Stimulated activated naive B cell treated with anti-CD40 and anti-IgM and Interleukin-4, amounts not matched to agents 10 μg/mL and 1 μg/mL and 100 μg/mL, for 72 hours (primary cell): ENCODE data around the gene DAZAP1.
"Not testable (repeated sequence)": the region's sequence is repeated elsewhere in the genome, so short reads cannot be mapped to it uniquely, and the experiment has no call there.

Source experiments
- ATAC-seq, 2 donors: fragments of 150-1000 bp; cut with Tn5 transposase; replicated peaks; 2 replicates each; pipeline ENCODE4 v1.10.0; 2021; ENCODE audit warnings: moderate library complexity in 1 of 2
- DNase-seq: peaks from one replicate; pipeline ENCODE4 v3.0.0; 2021
- H3K27ac Mint-ChIP-seq: one replicate; pipeline ENCODE4 v1.8.0; 2022; ENCODE audit warnings: mild to moderate bottlenecking, mixed read lengths
- H3K27me3 Mint-ChIP-seq, 2 donors: one replicate each; pipeline ENCODE4 v1.8.0; 2022; ENCODE audit warnings: mixed read lengths in 2 of 2
- H3K36me3 Mint-ChIP-seq, 2 donors: one replicate each; pipeline ENCODE4 v1.8.0; 2022; ENCODE audit warnings: mixed read lengths in 2 of 2, mild to moderate bottlenecking in 1 of 2
- H3K4me1 Mint-ChIP-seq, 2 donors: one replicate each; pipeline ENCODE4 v1.8.0; 2022; ENCODE audit warnings: mixed read lengths in 2 of 2, mild to moderate bottlenecking in 1 of 2
- H3K4me3 Mint-ChIP-seq, 2 donors: one replicate each; pipeline ENCODE4 v1.8.0; 2022; ENCODE audit warnings: mild to moderate bottlenecking in 2 of 2, mixed read lengths in 2 of 2, moderate library complexity in 1 of 2
- H3K9me3 Mint-ChIP-seq, 2 donors: one replicate each; pipeline ENCODE4 v1.8.0; 2022; ENCODE audit warnings: mixed read lengths in 2 of 2, mild to moderate bottlenecking in 1 of 2

Gene DAZAP1

DNA sequence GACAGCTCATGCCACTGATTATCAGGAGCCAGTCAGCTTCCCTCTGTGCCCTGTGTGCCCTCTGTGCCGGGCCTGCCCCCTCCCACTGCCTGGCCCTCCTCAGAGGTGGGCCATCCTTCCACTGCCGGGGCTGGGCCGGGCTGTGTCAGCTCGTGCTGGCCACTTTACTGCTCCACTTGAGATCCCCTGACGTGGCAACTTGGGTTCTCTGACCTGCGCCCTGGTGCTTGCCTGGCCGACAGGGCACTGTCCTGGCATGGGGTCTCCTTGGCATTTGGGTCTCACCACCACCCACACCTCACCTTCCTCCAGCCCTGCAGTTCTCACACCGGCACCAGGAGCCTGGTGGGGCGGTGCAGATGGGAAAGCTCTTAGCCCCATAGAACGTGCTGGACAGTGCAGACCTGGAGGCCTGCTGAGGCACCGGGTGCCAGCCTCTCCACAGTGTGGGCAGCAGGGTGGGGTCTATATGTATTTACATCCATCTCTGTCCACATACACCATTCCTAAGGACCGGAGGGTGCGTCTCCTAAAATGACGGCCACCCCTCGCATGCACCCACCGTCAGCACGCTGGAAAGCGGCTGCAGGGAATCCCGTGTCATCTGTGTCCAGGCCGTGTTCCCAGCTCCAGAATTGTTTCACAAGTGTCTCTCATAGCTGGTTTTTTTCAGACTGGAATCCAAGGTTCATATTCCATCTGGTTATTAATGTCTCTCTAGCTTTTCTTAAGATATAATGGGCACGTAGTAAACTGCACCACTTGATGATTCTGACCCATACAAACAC lies 11.8 kb downstream of the DAZAP1 start:
- no peak for ATAC-seq
- no peaks in the 10 kb centered on the region for H3K27me3 Mint-ChIP-seq
- H3K27ac Mint-ChIP-seq: no peak overlapping the region
- no peak overlapping the region for H3K4me3 Mint-ChIP-seq
- H3K36me3 Mint-ChIP-seq: peaks cover 40 to 64% of the 10 kb centered on the region in 2 donors
- no peak for DNase-seq
- no peaks in the 10 kb centered on the region for H3K9me3 Mint-ChIP-seq
- H3K4me1 Mint-ChIP-seq: peaks cover 17 to 37% of the 10 kb centered on the region in 2 donors

DNA sequence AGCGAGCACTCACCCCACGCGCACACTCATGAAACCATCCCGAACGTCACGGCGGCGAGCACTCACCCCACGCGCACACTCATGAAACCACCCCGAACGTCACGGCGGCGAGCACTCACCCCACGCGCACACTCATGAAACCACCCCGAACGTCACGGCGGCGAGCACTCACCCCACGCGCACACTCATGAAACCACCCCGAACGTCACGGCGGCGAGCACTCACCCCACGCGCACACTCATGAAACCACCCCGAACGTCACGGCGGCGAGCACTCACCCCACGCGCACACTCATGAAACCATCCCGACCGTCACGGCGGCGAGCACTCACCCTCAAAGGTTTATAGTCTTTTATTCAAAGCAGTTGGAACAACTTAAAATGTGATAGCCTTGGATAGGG lies 12.7 kb downstream of the DAZAP1 start:
- H3K27ac Mint-ChIP-seq, H3K9me3 Mint-ChIP-seq, ATAC-seq, H3K4me3 Mint-ChIP-seq, DNase-seq, H3K27me3 Mint-ChIP-seq: not testable (repeated sequence)
- peaks cover 16 to 42% of the 10 kb centered on the region in 2 donors for H3K4me1 Mint-ChIP-seq
- peaks cover 43 to 72% of the 10 kb centered on the region in 2 donors for H3K36me3 Mint-ChIP-seq

DNA sequence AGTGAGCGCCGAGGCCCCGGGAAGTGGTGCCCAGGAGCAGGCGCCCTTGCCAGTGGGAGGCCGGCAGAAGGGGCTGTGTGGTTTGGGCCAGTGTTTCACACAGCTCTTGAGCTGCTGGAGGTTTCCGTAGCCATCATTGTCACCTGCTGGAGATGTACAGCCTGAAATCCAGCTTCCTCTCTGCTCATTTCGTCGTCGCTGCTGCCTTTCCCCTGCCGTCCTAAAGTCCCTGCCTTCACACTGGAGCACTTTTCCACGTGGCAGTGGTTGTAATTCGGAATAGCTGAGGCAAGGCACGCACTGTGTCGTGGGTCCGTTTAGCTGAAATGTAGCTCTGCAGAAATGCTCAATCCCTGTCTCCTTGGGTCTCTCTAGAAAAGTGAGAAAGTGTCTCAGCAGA lies 13.2 kb downstream of the DAZAP1 start:
- DNase-seq: no peak
- H3K36me3 Mint-ChIP-seq: peaks cover 46 to 71% of the 10 kb centered on the region in 2 donors
- no peaks in the 10 kb centered on the region for H3K27me3 Mint-ChIP-seq
- ATAC-seq: no peak
- H3K4me3 Mint-ChIP-seq: no peak overlapping the region
- H3K9me3 Mint-ChIP-seq: no peaks in the 10 kb centered on the region
- peaks cover 15 to 38% of the 10 kb centered on the region in 2 donors for H3K4me1 Mint-ChIP-seq
- no peak overlapping the region for H3K27ac Mint-ChIP-seq

DNA sequence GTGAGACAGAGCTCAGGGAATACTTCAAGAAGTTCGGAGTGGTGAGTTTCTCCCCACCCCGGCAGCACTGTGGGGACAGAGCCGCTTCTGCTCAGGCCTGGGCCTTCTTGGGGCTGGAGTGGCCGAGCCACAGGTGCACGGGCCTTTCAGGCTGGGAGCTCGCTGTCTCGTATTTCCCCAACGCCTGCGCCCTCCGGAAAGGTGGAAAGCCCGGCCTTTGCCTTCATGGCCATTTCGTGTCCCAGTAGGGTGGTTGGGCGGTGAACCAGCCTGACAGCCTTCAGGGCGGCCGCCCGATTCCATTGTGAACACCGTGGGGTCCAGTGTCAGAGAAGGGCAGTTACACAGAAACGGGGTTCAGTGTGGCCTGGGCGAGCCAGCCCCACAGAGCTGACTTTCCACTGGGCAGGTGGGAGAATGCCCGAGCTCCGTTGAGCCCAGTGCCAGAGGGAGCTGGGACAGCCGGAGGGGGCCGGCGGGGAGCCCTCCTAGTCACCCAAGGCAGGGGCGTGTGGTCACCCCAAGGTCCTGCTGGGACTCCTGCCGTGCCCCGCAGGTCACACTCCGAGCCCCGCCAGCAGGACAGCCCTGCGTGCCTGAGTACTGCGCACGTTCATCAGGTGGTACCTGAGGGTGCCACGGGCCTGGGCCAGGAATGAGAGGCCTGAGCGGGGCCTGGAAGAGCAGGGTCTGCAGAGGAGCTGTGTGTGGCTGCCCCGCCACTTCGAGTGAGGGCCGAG lies 14.0 kb downstream of the DAZAP1 start:
- Mint-ChIP-seq H3K9me3 (no peaks in the 10 kb centered on the region), H3K27me3 (no peaks in the 10 kb centered on the region), H3K27ac (no peak overlapping the region), H3K36me3 (peaks cover 45 to 69% of the 10 kb centered on the region in 2 donors), H3K4me1 (peaks cover 12 to 30% of the 10 kb centered on the region in 2 donors), H3K4me3 (no peak overlapping the region)
- no peak for ATAC-seq
- DNase-seq: no peak

DNA sequence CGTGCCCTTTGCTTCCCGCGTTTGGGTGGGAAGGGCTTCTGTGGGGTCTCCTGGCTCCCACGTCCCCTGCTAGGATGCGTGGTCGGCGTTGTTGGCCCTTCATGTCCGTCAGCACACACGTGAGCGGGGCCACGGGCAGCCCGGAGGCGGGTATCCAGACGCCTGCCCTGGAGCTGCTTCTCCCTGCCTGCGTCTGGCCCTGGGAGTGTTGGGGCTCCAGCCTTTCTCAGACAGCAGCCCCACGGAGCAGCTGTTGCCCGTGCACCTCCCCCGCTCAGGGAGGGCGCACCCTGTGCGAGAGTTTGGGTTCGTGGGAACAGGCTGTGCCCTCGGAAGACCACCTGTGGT lies 14.5 kb downstream of the DAZAP1 start:
- DNase-seq (no peak), ATAC-seq (no peak)
- Mint-ChIP-seq H3K27me3 (no peaks in the 10 kb centered on the region), H3K36me3 (peaks cover 42 to 67% of the 10 kb centered on the region in 2 donors), H3K9me3 (no peaks in the 10 kb centered on the region), H3K27ac (no peak overlapping the region), H3K4me3 (no peak overlapping the region), H3K4me1 (peaks cover 12 to 26% of the 10 kb centered on the region in 2 donors)

DNA sequence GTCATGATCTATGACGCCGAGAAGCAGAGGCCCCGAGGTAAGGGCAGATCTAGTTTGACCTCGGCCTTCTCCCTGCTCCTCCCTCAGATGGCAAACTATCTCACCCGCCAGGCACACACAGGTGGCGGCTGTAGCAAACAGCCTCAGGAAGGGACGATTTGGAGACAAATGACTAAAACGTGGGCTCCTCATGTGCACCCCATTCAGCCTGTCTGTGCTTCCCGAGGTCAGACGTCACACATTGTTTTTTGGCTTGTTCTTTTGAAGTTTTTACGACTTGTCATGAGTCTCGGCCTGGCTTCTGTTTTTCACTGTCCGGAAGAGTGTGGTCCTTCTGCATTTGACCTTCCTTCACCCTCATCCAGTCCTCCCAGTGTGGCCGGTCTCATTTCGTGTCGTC lies 15.0 kb downstream of the DAZAP1 start:
- no peak for ATAC-seq
- Mint-ChIP-seq H3K27ac (no peak overlapping the region), H3K4me1 (peaks cover 10 to 23% of the 10 kb centered on the region in 2 donors), H3K4me3 (no peak overlapping the region), H3K9me3 (no peaks in the 10 kb centered on the region), H3K36me3 (peaks cover 42 to 65% of the 10 kb centered on the region in 2 donors), H3K27me3 (no peaks in the 10 kb centered on the region)
- DNase-seq: no peak

DNA sequence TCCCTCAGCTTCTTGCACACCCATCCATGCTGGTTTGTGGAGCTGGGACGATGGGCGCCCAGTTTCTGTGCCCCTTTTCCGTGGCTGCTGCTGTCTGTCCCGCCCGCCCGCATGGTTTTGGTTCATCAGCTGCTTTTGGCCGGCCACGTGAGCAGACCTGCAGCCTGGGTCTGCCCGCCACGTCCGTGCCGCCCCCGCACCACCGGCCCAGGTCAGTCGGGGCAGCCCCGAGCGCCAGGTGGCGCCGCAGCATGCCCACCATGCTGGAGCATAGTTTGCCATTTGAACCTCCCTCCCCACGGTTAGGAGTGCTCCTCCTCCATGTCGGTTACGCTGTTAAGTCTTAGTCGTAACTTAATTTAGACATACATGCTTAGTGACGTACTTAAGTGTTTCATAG lies 15.6 kb downstream of the DAZAP1 start:
- Mint-ChIP-seq H3K27me3 (no peaks in the 10 kb centered on the region), H3K4me3 (no peak overlapping the region), H3K36me3 (peaks cover 39 to 59% of the 10 kb centered on the region in 2 donors), H3K27ac (no peak overlapping the region), H3K9me3 (no peaks in the 10 kb centered on the region), H3K4me1 (peaks cover 6 to 19% of the 10 kb centered on the region in 2 donors)
- DNase-seq (no peak), ATAC-seq (no peak)

DNA sequence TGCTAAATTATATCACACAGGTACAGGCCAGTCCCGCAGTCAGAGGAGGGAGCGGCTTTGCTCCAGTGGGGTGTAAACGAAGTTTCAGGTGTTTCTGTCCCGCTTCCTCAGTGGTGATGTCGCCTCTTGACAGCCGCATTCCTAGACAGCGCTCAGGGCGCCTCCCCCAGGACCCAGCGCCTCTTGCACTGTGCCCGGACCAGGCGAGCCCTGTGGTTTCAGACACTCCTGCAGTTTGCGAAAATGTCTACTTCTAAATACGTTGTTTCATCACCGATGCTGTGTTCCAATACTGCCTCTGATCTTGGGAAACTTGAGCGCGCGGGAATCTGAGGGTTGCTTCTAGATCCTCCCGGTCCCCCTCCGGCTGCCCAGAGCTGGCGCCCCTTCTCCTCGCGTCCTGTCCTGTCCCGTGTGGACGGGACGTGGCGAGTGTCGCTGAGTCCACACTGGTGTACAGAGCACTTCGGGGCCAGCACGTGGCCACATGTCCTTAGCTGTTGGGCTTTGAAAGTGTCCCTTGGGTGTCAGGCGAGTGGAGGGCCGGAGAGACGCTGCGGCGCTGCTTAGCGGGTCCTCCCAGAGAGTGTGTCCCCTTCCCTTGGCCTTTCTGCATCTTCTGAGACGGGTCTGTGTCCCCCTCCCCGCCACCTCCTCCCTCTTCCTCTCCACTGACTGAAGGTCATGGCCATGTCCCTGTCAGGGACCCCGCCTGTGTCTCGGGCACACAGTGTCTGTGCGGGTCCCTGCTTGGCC lies 16.2 kb downstream of the DAZAP1 start:
- H3K27me3 Mint-ChIP-seq: no peaks in the 10 kb centered on the region
- peaks cover 39 to 56% of the 10 kb centered on the region in 2 donors for H3K36me3 Mint-ChIP-seq
- no peak overlapping the region for H3K27ac Mint-ChIP-seq
- H3K4me1 Mint-ChIP-seq: peaks cover 6 to 19% of the 10 kb centered on the region in 2 donors
- H3K4me3 Mint-ChIP-seq: no peak overlapping the region
- no peak for DNase-seq
- no peak for ATAC-seq
- H3K9me3 Mint-ChIP-seq: no peaks in the 10 kb centered on the region

DNA sequence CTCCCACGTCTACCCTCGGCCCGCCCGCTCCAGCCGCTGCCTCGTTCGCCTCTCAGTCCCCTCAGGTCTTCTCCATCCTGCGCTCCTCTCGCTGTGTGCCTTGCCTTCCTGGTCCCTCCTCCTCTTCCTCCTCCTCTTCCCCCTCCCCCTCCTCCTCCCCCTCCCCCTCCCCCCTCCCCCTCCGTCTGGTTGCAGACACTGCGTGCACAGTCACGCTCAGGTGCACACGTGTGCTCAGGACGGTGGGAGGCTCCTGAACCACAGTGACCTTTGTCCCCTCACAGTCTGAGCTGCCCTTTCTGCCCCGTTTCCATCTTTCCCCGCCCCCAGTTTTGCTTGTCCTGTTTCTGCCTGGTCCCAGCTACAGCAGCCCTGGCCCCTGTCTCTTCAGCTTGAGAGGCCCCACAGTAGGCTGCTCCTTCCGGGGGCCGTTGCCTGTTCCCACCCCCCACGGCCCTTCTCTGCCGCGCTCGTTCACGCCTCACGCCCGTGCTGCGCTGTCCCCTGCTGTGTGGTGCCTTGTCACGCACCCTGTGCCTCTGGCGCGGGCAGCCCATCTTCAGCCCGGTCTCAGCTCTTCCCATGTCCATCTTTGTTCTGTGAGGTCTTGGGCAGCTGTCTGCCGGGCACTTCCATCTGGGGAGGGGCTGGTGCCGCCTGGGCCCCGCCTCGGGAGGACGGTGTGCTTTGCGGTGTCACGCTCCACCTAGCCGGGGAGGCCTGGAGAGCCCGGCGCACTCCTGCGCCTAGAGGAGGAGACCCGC lies 17.0 kb downstream of the DAZAP1 start:
- H3K36me3 Mint-ChIP-seq: peaks cover 34 to 48% of the 10 kb centered on the region in 2 donors

DNA sequence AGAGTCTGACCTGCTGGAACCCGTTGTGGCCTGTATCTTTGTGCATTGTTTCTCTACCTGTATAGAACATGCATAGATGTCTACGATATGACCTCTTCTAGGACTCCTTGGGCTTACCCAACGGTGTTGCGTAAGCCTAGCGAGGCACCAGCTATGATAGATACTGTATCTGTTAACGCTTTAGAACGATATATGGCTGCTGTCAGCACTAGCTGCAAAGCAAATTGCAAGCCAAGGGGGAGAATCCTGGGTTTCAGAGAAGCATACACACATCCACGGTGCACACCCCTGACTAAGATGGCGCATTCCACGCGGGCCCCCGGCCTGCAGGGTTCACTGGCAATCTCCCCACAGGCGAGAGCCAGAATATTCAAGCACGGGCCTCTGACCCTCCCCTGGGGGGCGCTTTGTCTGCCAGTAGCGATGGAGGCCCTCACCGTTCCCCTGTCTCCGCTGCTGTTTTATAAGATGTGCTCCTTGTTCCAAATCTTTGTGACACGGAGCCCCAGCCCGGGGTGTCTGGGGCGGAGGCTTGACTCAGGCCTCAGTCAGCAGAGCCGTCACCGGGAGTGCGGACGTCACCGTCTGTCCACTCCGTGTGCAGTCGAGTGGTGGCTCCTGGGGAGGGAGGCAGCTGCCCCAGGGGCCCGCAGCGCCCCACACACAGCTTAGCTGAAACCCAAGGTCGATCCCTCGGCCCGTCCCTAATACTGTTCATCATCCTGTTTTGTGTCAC lies 17.9 kb downstream of the DAZAP1 start:
- Mint-ChIP-seq H3K9me3 (no peaks in the 10 kb centered on the region), H3K4me3 (no peak overlapping the region), H3K27me3 (no peaks in the 10 kb centered on the region), H3K4me1 (peaks cover 4 to 19% of the 10 kb centered on the region in 2 donors), H3K27ac (peak overlapping the region; percentile 77), H3K36me3 (peaks cover 33 to 47% of the 10 kb centered on the region in 2 donors)
- DNase-seq (no peak), ATAC-seq (no peak)

More for the DNA sequence above, 17.0 kb downstream of the DAZAP1 start:
- Mint-ChIP-seq H3K4me1 (peaks cover 4 to 19% of the 10 kb centered on the region in 2 donors), H3K4me3 (no peak overlapping the region), H3K9me3 (no peaks in the 10 kb centered on the region), H3K27ac (no peak overlapping the region), H3K27me3 (no peaks in the 10 kb centered on the region)
- DNase-seq: no peak
- ATAC-seq: peak in 1 of 2 donors; percentile 34

DNA sequence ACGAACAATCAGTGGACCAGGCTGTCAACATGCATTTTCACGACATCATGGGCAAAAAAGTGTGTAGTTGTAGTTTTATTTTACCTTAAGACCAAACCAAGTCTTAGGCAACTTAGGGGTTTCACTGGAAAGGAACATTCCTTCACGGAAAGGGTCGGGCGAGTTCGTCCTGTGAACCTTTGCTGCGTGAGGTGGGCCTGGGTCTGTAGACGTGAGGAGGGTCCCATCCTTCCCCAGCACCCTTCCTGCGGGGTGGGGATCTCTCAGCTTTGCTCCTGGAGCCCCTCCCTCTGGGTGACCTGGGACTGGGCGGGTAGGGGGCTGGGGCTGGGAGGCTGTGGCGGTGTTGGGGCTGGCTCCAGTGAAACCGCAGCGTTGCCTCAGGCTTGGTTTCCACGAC lies 18.5 kb downstream of the DAZAP1 start:
- DNase-seq: no peak
- Mint-ChIP-seq H3K27ac (peak overlapping the region; percentile 51), H3K4me1 (peaks cover 4 to 19% of the 10 kb centered on the region in 2 donors), H3K27me3 (no peaks in the 10 kb centered on the region), H3K4me3 (no peak overlapping the region), H3K9me3 (no peaks in the 10 kb centered on the region), H3K36me3 (peaks cover 33 to 43% of the 10 kb centered on the region in 2 donors)
- ATAC-seq: no peak

DNA sequence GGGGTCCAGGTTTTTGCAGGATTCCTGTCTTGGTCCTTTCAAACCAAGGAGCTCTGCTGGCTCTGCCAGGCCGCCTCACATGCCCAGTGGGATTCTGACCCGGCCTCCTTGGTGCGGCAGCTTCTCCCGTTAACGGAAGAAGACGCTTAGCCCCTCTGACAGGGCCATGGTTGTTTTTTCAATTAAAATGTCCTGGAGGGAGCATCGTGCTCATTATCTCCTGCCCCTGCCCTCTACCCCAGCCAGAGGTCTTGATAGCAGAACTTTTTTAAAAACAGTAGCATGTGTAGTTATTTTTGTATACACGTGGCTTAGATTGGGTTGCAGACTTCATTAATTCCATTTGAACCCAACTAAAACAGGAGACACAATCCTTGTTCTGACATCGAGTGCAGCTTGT lies 19.4 kb downstream of the DAZAP1 start:
- ATAC-seq: no peak
- Mint-ChIP-seq H3K4me3 (no peak overlapping the region), H3K4me1 (peaks cover 4 to 19% of the 10 kb centered on the region in 2 donors), H3K9me3 (no peaks in the 10 kb centered on the region), H3K27ac (no peak overlapping the region), H3K27me3 (no peaks in the 10 kb centered on the region), H3K36me3 (peaks cover 29 to 44% of the 10 kb centered on the region in 2 donors)
- DNase-seq: no peak

DNA sequence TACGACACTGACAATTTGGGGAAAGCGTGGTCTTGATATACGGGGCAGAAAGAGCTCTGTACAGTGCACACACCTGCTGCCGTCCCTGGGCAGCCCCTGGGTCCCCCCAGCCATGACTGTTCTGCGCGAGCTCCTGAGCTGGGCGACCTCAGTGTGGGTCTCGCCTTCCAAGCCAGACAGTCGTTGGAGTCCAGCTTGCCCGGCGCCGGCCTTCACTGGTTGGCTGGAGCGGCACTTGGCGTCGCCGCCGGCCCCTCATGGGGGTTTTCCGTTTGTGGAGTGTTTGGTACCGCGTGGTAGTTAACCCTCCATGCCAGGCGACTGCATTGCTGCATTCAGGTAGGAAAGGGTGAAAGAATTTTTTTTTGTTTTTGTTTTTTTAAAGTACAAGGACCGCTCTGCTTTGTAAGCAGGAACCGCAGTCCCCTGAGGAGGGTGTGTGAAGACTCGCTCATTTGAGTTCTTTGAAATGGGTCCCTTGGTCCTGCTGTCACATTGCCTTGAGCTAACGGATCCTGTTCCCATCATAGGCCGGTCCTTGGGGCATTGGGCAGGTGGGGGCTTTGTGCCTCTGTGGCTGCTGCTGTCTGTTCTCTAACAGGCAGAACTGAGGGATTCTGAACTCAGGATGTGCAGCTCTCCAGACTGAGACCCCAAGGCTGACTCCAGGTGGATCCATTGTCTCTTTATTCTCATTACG lies 20.0 kb downstream of the DAZAP1 start:
- DNase-seq (no peak), ATAC-seq (no peak)
- Mint-ChIP-seq H3K4me3 (no peak overlapping the region), H3K4me1 (peaks cover 4 to 19% of the 10 kb centered on the region in 2 donors), H3K9me3 (no peaks in the 10 kb centered on the region), H3K27ac (peak overlapping the region; percentile 59), H3K27me3 (no peaks in the 10 kb centered on the region), H3K36me3 (peaks cover 30 to 43% of the 10 kb centered on the region in 2 donors)
